GM23338 (cell line): ENCODE data around the gene TLR6.
"Not testable (repeated sequence)": the region's sequence is repeated elsewhere in the genome, so short reads cannot be mapped to it uniquely, and the experiment has no call there.

Experiments used
- EZH2 ChIP-seq: fragments of 200-600 bp; sonication (generic); IDR thresholded peaks from one replicate; pipeline ENCODE4 v1.8.0; 2017; ENCODE audit warnings: antibody characterized with exemption, mild to moderate bottlenecking, low read depth; ENCODE audit not compliant: unreplicated experiment
- EZH2phosphoT487 ChIP-seq: fragments of 200-600 bp; sonication (generic); IDR thresholded peaks from one replicate; pipeline ENCODE4 v1.8.1; 2018; ENCODE audit warnings: antibody characterized with exemption; ENCODE audit not compliant: unreplicated experiment
- JUNB ChIP-seq: IDR thresholded peaks from one replicate; pipeline ENCODE4 v1.6.1; 2016; ENCODE audit warnings: antibody characterized with exemption; ENCODE audit not compliant: unreplicated experiment
- NANOG ChIP-seq: IDR thresholded peaks from 2 replicates; pipeline ENCODE4 v1.6.1; 2016; ENCODE audit warnings: antibody characterized with exemption, borderline replicate concordance
- POLR2AphosphoS5 ChIP-seq: IDR thresholded peaks from 2 replicates; pipeline ENCODE4 v1.6.1; 2016; ENCODE audit warnings: antibody characterized with exemption, low read depth
- ZNF114 ChIP-seq: fragments of 250-450 bp; sonication (Bioruptor Pico); IDR thresholded peaks from 2 replicates; pipeline ENCODE4 v1.5.0; 2020; ENCODE audit warnings: mild to moderate bottlenecking, moderate library complexity
- ZNF331 ChIP-seq: fragments of 250-450 bp; sonication (Bioruptor Pico); IDR thresholded peaks from 2 replicates; pipeline ENCODE4 v1.5.0; 2020; ENCODE audit warnings: low read depth, mild to moderate bottlenecking, moderate library complexity
- TF ChIP-seq, protein P1 (sequence below), 2 experiments: fragments of 200-600 bp in 1 of 2; sonication (generic) in 1 of 2; conservative IDR thresholded peaks; 2 replicates each; pipeline versions ENCODE4 v1.5.1 to v1.6.1; 2016 to 2017; ENCODE audit warnings: antibody characterized with exemption in 2 of 2, low read depth in 2 of 2, mild to moderate bottlenecking in 2 of 2, moderate library complexity in 1 of 2
- TF ChIP-seq, protein P2 (sequence below): IDR thresholded peaks from one replicate; pipeline ENCODE4 v1.6.1; 2018; ENCODE audit warnings: antibody characterized with exemption; ENCODE audit not compliant: unreplicated experiment

DNA sequence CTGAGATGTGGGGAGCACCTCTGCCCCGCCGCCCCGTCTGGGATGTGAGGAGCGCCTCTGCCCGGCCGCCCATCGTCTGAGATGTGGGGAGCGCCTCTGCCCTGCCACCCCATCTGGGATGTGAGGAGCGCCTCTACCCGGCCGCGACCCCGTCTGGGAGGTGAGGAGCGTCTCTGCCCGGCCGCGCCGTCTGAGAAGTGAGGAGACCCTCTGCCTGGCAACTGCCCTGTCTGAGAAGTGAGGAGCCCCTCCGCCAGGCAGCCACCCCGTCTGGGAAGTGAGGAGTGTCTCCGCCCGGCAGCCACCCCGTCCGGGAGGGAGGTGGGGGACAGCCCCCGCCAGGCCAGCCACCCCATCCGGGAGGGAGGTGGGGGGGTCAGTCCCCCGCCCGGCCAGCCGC is 49.2 kb downstream of the TLR6 start:
- TF ChIP-seq POLR2AphosphoS5; EZH2; ZNF114 (CRISPR knock-in tag); EZH2phosphoT487; ZNF331 (CRISPR knock-in tag); NANOG; JUNB: not testable (repeated sequence)
- TF ChIP-seq, protein P1, sequence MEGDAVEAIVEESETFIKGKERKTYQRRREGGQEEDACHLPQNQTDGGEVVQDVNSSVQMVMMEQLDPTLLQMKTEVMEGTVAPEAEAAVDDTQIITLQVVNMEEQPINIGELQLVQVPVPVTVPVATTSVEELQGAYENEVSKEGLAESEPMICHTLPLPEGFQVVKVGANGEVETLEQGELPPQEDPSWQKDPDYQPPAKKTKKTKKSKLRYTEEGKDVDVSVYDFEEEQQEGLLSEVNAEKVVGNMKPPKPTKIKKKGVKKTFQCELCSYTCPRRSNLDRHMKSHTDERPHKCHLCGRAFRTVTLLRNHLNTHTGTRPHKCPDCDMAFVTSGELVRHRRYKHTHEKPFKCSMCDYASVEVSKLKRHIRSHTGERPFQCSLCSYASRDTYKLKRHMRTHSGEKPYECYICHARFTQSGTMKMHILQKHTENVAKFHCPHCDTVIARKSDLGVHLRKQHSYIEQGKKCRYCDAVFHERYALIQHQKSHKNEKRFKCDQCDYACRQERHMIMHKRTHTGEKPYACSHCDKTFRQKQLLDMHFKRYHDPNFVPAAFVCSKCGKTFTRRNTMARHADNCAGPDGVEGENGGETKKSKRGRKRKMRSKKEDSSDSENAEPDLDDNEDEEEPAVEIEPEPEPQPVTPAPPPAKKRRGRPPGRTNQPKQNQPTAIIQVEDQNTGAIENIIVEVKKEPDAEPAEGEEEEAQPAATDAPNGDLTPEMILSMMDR (conservative IDR thresholded peaks at IDR 0.05; ENCODE audit: low read depth in 2 of 2), result not testable (repeated sequence)
- TF ChIP-seq, protein P2, sequence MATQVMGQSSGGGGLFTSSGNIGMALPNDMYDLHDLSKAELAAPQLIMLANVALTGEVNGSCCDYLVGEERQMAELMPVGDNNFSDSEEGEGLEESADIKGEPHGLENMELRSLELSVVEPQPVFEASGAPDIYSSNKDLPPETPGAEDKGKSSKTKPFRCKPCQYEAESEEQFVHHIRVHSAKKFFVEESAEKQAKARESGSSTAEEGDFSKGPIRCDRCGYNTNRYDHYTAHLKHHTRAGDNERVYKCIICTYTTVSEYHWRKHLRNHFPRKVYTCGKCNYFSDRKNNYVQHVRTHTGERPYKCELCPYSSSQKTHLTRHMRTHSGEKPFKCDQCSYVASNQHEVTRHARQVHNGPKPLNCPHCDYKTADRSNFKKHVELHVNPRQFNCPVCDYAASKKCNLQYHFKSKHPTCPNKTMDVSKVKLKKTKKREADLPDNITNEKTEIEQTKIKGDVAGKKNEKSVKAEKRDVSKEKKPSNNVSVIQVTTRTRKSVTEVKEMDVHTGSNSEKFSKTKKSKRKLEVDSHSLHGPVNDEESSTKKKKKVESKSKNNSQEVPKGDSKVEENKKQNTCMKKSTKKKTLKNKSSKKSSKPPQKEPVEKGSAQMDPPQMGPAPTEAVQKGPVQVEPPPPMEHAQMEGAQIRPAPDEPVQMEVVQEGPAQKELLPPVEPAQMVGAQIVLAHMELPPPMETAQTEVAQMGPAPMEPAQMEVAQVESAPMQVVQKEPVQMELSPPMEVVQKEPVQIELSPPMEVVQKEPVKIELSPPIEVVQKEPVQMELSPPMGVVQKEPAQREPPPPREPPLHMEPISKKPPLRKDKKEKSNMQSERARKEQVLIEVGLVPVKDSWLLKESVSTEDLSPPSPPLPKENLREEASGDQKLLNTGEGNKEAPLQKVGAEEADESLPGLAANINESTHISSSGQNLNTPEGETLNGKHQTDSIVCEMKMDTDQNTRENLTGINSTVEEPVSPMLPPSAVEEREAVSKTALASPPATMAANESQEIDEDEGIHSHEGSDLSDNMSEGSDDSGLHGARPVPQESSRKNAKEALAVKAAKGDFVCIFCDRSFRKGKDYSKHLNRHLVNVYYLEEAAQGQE, result not testable (repeated sequence)
